ENCODE results near the gene LSR.

LSR gene

GRCh38 chr19:35247526-35248309, 1.1 kb upstream of the LSR start:
- no peak for TF ChIP-seq CTCF (IDR thresholded peaks at IDR 0.05; ENCODE audit: control insufficient read depth, insufficient read depth, low read depth, low read length, missing control alignments)
- H3K4me3 ChIP-seq (ENCODE audit: control insufficient read depth, low read depth, low read length), result no peak overlapping the region
- DNase-seq (ENCODE audit: low read depth), result no peak

DNA sequence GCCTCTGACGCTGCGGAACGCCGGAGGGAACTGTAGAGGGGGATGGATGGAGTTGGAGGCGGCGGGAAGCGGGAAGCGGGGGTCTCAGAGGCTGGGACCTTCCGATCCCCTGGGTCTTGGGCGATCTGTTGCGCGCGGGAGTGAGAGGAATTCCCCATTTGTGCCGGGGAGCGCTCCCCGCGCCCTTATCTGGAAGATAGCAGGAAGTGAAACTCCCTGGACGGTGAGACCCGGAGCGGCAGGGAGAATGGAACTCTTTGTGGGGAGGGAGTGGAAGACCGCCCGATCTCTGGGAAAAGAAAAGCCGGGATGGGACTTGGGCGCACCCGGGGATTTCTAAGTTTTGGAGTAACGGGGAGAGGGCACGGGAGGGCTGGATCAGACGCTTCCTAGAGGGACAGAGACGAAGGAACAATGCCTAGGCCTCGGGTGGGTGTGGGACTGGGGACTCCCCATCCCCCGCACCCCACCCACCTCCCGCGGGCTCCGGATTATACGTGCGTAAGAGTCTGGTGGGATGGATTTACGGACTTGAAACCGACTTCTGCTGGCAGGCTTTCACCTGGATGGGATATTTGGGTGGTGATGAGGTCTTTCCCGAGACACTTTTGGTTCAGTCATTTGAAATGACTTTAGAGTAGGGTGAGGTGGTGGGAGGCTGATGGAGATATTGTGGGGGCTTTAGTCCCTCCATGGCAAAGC, 495 bp downstream of the LSR start:
- TF ChIP-seq CTCF (IDR thresholded peaks at IDR 0.05; ENCODE audit: control insufficient read depth, insufficient read depth, low read depth, low read length, missing control alignments), result no peak
- no peak for DNase-seq (ENCODE audit: low read depth)
- H3K4me3 ChIP-seq (ENCODE audit: control insufficient read depth, low read depth, low read length), result no peak overlapping the region

GRCh38 chr19:35249848-35250711, 1.3 kb downstream of the LSR start:
- H3K4me3 ChIP-seq (ENCODE audit: control insufficient read depth, low read depth, low read length), result no peak overlapping the region
- no peak for TF ChIP-seq CTCF (IDR thresholded peaks at IDR 0.05; ENCODE audit: control insufficient read depth, insufficient read depth, low read depth, low read length, missing control alignments)
- DNase-seq (ENCODE audit: low read depth), result no peak

DNA sequence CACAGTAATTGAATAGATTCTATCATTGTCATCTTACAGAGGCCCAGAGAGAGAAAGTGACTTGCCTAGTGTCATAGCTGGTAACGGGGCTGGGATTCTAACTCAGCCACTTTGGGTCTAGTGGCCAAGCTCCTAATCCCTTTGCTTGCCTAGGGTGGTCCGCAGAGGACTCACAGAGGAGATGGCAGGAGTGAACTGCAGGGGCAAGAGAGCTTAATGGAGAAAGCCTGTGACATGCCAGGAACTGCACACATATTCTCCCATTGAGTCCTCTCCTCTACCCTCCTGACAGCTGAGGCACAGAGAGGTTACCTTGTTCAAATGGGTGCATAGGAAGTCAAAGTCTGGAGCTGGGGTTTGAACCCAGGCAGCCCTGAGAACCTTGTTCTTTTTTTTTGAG, 2.7 kb downstream of the LSR start:
- no peak overlapping the region for H3K4me3 ChIP-seq (ENCODE audit: control insufficient read depth, low read depth, low read length)
- TF ChIP-seq CTCF (IDR thresholded peaks at IDR 0.05; ENCODE audit: control insufficient read depth, insufficient read depth, low read depth, low read length, missing control alignments), result no peak
- DNase-seq (ENCODE audit: low read depth), result no peak

DNA sequence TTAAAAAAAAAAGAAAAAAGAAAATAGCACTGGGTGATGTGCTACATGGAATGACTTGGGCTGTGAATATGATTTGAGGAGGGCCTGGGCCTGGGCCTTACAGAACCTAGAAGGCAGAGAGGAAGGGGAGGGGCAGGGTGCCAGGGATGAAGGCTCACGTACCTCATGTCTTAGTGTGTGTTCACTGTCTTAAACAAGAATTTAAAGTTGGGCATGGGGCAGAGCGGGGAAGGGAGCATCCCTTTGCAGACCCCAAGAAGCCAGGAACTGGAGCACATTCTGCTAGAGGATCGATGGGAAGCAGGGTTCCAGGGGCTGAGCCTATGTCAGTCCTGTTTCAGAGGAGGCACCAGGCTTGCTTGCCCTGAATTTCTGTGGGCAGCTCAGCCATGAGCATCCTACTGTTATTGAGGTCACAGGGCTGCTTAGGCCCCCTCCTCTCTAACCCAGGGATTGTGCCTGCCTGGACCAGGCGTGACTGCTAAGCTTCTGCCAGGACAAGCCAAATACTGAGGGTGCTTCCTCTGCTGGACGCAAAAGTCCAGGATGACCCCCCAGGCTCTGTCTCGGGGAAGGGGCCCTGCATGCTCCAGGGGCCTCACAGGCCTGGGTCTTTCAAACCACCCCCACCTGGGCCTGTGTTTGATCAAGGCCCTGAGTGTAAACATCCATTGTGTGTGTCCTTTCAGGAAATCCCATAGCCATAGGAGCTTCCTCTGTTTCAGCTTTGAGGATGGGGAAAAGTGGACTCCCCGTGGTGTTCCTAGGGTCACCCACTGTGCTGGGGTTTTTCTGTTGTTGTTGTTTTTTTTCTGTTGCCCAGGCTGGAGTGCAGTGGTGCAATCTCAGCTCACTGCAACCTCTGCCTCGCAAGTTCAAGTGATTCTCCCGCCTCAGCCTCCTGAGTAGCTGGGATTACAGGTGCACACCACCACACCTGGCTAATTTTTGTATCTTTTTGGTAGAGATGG, 4.8 kb downstream of the LSR start:
- no peak for TF ChIP-seq CTCF (IDR thresholded peaks at IDR 0.05; ENCODE audit: control insufficient read depth, insufficient read depth, low read depth, low read length, missing control alignments)
- H3K4me3 ChIP-seq (ENCODE audit: control insufficient read depth, low read depth, low read length), result no peak overlapping the region
- no peak for DNase-seq (ENCODE audit: low read depth)

Data from AG09309 (cell line).